DND-41 (cell line): Measurements from ENCODE around the gene NUDT8.

Experiments
- ATAC-seq: fragments of 200-7000 bp; cut with Tn5 transposase; 3 replicates; pipeline ENCODE4 v1.9.1; 2021; ENCODE audit warnings: low read depth; ENCODE audit not compliant: insufficient read depth
- DNase-seq: peaks from one replicate; pipeline ENCODE4 v3.0.0-alpha.2; 2020
- H2AFZ ChIP-seq: 2 replicates; pipeline ENCODE4 v1.6.0; 2012; ENCODE audit warnings: low read depth, low read length
- H3K27ac ChIP-seq: 2 replicates; pipeline ENCODE4 v1.5.1; 2012; ENCODE audit warnings: low read length, inconsistent platforms
- H3K27me3 ChIP-seq: fragments of 200-600 bp; sonication (generic); 2 replicates; pipeline ENCODE4 v1.6.0; 2012; ENCODE audit warnings: low read length, mild to moderate bottlenecking, inconsistent platforms; ENCODE audit not compliant: insufficient read depth, poor library complexity
- H3K36me3 ChIP-seq: 2 replicates; pipeline ENCODE4 v1.5.1; 2012; ENCODE audit warnings: low read length, inconsistent platforms; ENCODE audit not compliant: insufficient read depth
- H3K4me1 ChIP-seq: 2 replicates; pipeline ENCODE4 v1.5.1; 2012; ENCODE audit warnings: mild to moderate bottlenecking, low read length; ENCODE audit not compliant: insufficient read depth
- H3K4me2 ChIP-seq: 2 replicates; pipeline ENCODE4 v1.6.0; 2012; ENCODE audit warnings: mild to moderate bottlenecking, moderate library complexity, low read length, inconsistent platforms; ENCODE audit not compliant: insufficient read depth
- H3K4me3 ChIP-seq, 2 experiments: fragments of 200-600 bp in 1 of 2; shearing (Covaris generic) in 1 of 2; 2 replicates each; pipeline ENCODE4 v1.5.1; 2012 to 2016; ENCODE audit warnings: inconsistent platforms in 2 of 2, low read length in 2 of 2, mild to moderate bottlenecking in 2 of 2, low read depth in 1 of 2, moderate library complexity in 1 of 2
- H3K79me2 ChIP-seq: 2 replicates; pipeline ENCODE4 v1.6.0; 2012; ENCODE audit warnings: low read length, inconsistent platforms; ENCODE audit not compliant: insufficient read depth
- H3K9ac ChIP-seq: 2 replicates; pipeline ENCODE4 v1.6.0; 2012; ENCODE audit warnings: low read depth, mild to moderate bottlenecking, inconsistent platforms, low read length, moderate library complexity
- H3K9me3 ChIP-seq: 2 replicates; pipeline ENCODE4 v1.5.1; 2012; ENCODE audit warnings: low read length, moderate library complexity, mild to moderate bottlenecking, inconsistent platforms; ENCODE audit not compliant: insufficient read depth, severe bottlenecking
- H4K20me1 ChIP-seq: 2 replicates; pipeline ENCODE4 v1.6.0; 2012; ENCODE audit warnings: low read length; ENCODE audit not compliant: insufficient read depth
- EZH2 ChIP-seq: IDR thresholded peaks from 3 replicates; pipeline ENCODE4 v1.6.1; 2012; ENCODE audit warnings: borderline replicate concordance, low read depth, mild to moderate bottlenecking, moderate library complexity, low read length, inconsistent platforms; ENCODE audit not compliant: severe bottlenecking
- TF ChIP-seq, protein P1 (sequence below): IDR thresholded peaks from 2 replicates; pipeline ENCODE4 v1.5.1; 2012; ENCODE audit warnings: borderline replicate concordance, low read length, moderate library complexity, mild to moderate bottlenecking; ENCODE audit not compliant: poor library complexity, severe bottlenecking; ENCODE audit errors: extremely low read depth

The NUDT8 gene

DNA sequence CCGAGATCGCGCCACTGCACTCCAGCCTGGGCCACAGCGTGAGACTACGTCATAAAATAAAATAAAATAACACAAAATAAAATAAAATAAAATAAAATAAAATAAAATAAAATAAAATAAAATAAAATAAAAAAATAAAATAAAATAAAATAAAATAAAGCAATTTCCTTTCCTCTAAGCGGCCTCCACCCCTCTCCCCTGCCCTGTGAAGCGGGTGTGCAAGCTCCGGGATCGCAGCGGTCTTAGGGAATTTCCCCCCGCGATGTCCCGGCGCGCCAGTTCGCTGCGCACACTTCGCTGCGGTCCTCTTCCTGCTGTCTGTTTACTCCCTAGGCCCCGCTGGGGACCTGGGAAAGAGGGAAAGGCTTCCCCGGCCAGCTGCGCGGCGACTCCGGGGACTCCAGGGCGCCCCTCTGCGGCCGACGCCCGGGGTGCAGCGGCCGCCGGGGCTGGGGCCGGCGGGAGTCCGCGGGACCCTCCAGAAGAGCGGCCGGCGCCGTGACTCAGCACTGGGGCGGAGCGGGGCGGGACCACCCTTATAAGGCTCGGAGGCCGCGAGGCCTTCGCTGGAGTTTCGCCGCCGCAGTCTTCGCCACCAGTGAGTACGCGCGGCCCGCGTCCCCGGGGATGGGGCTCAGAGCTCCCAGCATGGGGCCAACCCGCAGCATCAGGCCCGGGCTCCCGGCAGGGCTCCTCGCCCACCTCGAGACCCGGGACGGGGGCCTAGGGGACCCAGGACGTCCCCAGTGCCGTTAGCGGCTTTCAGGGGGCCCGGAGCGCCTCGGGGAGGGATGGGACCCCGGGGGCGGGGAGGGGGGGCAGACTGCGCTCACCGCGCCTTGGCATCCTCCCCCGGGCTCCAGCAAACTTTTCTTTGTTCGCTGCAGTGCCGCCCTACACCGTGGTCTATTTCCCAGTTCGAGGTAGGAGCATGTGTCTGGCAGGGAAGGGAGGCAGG, 46.2 kb downstream of the NUDT8 start, which contains the start of gene GSTP1:
Gene GSTP1 (plus strand): TSS at position 566 of the 958 bp plus-strand sequence. CDS start 32 bp downstream, at position 598.
- Histone ChIP-seq H3K36me3 (peaks cover 41% of the 10 kb centered on the region), H3K27me3 (peaks cover 5% of the 10 kb centered on the region), H3K4me2 (peak within 1 kb of the TSS; percentile 66), H3K9me3 (no peaks in the 10 kb centered on the region), H3K4me3 (peak within 1 kb of the TSS; percentile 63 to 78), H4K20me1 (peaks cover 31% of the 10 kb centered on the region), H3K9ac (peak within 1 kb of the TSS; percentile 64), H3K79me2 (peaks cover 39% of the 10 kb centered on the region), H3K4me1 (peaks cover 38% of the 10 kb centered on the region), H3K27ac (peak within 1 kb of the TSS; percentile 91), H2AFZ (peak within 1 kb of the TSS; percentile 86)
- DNase-seq: peak; percentile 90
- TF ChIP-seq, protein P1, sequence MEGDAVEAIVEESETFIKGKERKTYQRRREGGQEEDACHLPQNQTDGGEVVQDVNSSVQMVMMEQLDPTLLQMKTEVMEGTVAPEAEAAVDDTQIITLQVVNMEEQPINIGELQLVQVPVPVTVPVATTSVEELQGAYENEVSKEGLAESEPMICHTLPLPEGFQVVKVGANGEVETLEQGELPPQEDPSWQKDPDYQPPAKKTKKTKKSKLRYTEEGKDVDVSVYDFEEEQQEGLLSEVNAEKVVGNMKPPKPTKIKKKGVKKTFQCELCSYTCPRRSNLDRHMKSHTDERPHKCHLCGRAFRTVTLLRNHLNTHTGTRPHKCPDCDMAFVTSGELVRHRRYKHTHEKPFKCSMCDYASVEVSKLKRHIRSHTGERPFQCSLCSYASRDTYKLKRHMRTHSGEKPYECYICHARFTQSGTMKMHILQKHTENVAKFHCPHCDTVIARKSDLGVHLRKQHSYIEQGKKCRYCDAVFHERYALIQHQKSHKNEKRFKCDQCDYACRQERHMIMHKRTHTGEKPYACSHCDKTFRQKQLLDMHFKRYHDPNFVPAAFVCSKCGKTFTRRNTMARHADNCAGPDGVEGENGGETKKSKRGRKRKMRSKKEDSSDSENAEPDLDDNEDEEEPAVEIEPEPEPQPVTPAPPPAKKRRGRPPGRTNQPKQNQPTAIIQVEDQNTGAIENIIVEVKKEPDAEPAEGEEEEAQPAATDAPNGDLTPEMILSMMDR: peak; percentile 75
- no peak for TF ChIP-seq EZH2
- ATAC-seq: peak; percentile 89

DNA sequence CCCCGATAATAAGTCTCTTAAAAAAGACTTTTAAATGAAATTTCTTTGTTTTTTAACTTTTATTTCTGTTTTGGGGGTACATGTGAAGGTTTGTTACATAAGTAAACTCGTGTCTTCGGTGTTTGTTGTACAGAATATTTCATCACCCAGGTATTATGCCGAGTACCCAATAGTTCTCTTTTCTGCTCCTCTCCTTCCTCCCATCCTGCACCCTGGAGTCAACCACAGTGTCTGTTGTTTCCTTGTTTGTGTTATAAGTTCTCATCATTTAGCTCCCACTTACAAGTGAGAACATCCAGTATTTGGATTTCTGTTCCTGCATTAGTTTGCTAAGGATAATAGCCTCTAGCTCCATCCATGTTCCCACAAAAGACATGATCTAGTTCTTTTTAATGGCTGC, 47.7 kb downstream of the NUDT8 start:
- Histone ChIP-seq H3K4me3 (no peak overlapping the region), H3K9me3 (no peaks in the 10 kb centered on the region), H3K4me1 (peaks cover 38% of the 10 kb centered on the region)

DNA sequence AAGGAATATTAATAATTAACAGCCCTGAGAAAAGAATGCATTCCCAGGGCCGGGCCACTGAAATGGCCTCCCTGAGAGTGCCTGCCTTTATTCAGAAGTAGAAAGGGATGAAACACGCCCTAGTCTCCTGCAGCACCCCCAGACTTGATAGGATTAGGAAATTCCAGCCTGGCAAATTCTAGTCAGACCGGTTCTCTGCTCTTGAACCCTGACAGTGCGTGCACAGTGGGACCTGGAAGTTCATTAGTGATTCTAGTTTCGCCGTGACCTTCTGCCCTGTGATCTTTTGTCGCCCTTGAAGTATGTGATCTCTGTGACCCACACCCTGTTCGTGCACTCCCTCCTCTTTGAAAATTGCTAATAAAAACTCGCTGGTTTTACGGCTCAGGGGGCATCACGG, 48.3 kb downstream of the NUDT8 start:
- Histone ChIP-seq H3K36me3 (peaks cover 23% of the 10 kb centered on the region), H3K79me2 (peaks cover 39% of the 10 kb centered on the region), H3K9ac (no peak overlapping the region), H3K4me1 (peaks cover 38% of the 10 kb centered on the region), H4K20me1 (peaks cover 23% of the 10 kb centered on the region), H3K4me3 (no peak overlapping the region), H3K4me2 (no peak overlapping the region), H3K27ac (no peak overlapping the region), H3K27me3 (peaks cover 5% of the 10 kb centered on the region), H3K9me3 (no peaks in the 10 kb centered on the region), H2AFZ (no peak overlapping the region)
- ATAC-seq (no peak), DNase-seq (no peak)
- TF ChIP-seq, protein P1: no peak
- no peak for TF ChIP-seq EZH2

More for the DNA sequence above, 47.7 kb downstream of the NUDT8 start:
- peaks cover 5% of the 10 kb centered on the region for H3K27me3 ChIP-seq
- no peak overlapping the region for H3K4me2 ChIP-seq
- ATAC-seq (no peak), DNase-seq (no peak)
- no peak overlapping the region for H3K27ac ChIP-seq
- peaks cover 39% of the 10 kb centered on the region for H3K79me2 ChIP-seq
- peaks cover 29% of the 10 kb centered on the region for H3K36me3 ChIP-seq
- peaks cover 29% of the 10 kb centered on the region for H4K20me1 ChIP-seq
- no peak overlapping the region for H3K9ac ChIP-seq
- H2AFZ ChIP-seq: no peak overlapping the region
- TF ChIP-seq EZH2: no peak
- TF ChIP-seq, protein P1: no peak
